Adrenal gland (tissue), 12 donors: ENCODE measurements around the gene CCL24. TPM values are rescaled to one million over a fixed set of nuclear protein-coding genes. Genes with fewer than 3 reads are reported as not detected.

Source experiments
- DNase-seq, 7 donors: peaks; one replicate each; pipeline ENCODE4 v3.0.0-alpha.2; 2019 to 2020
- H3K27ac ChIP-seq, 5 donors: fragments of 200-600 bp; sonication (generic) in 4 of 5; 1 replicate in 3 of 5; 2 replicates in 2 of 5; pipeline versions ENCODE4 v1.5.1 to v1.8.0; 2016 to 2020; ENCODE audit warnings: mild to moderate bottlenecking in 1 of 5
- H3K27me3 ChIP-seq: fragments of 200-600 bp; 2 replicates; pipeline ENCODE4 v1.8.0; 2021
- H3K36me3 ChIP-seq, 2 donors: fragments of 200-600 bp; replicated peaks in 1 of 2; 1 replicate in 1 of 2; 2 replicates in 1 of 2; pipeline versions ENCODE4 v1.5.1 to v1.8.0; 2018 to 2022
- H3K4me1 ChIP-seq, 2 donors: fragments of 200-600 bp; replicated peaks in 1 of 2; 1 replicate in 1 of 2; 2 replicates in 1 of 2; pipeline versions ENCODE4 v1.5.1 to v1.8.0; 2018 to 2021
- H3K4me3 ChIP-seq, 4 donors: fragments of 200-600 bp; sonication (generic) in 3 of 4; one replicate each; pipeline ENCODE4 v1.5.1; 2016 to 2018
- H3K9me3 ChIP-seq, 3 donors: fragments of 200-600 bp; sonication (generic) in 1 of 3; replicated peaks in 1 of 3; 1 replicate in 2 of 3; 2 replicates in 1 of 3; pipeline versions ENCODE4 v1.5.1 to v1.8.0; 2016 to 2021
- CTCF ChIP-seq, 6 experiments: fragments of 450-650 bp in 4 of 6; fragments of 200-600 bp in 2 of 6; sonication (generic) in 1 of 6; IDR thresholded peaks; 1 replicate in 5 of 6; 2 replicates in 1 of 6; pipeline versions ENCODE4 v1.5.1 to v1.8.0; 2016 to 2021; ENCODE audit warnings: antibody characterized with exemption in 6 of 6, mild to moderate bottlenecking in 2 of 6, moderate library complexity in 1 of 6
- POLR2A ChIP-seq, 2 donors: fragments of 450-650 bp; IDR thresholded peaks; one replicate each; pipeline ENCODE4 v1.6.1; 2017; ENCODE audit warnings: antibody characterized with exemption in 2 of 2, mild to moderate bottlenecking in 2 of 2, moderate library complexity in 1 of 2
- WGBS, 4 donors: extraction: QIAGEN DNeasy Blood & Tissue Kit in 2 of 4; methylation state at CpG; one replicate each; pipeline versions ENCODE4 v1.1.5 to v1.1.7; 2013 to 2017; 5-methylcytosine and 5-hydroxymethylcytosine counted together
- intact Hi-C, 2 donors: fragments of 100-400 bp; cut with DNase I; formaldehyde crosslinking; loops; one replicate each; pipeline versions ENCODE4 v1.14.1 to v1.15.0; 2022 to 2023
- polyA plus RNA-seq, 3 donors: library from polyadenylated mRNA; stranded (reverse); fragments of 200-250 nt in 2 of 3; fragments of 350-450 nt in 1 of 3; fragmentation: Illumina TruSeq in 1 of 3; extraction: RNeasy Lipid Tissue Mini Kit (QIAGEN cat#74804) in 1 of 3; gene quantifications; one replicate each; pipeline ENCODE4 v1.2.3, GENCODE V29; 2013 to 2014
- total RNA-seq, 9 donors: library from RNA; depleted of rRNA in 4 of 9; stranded (reverse); fragments of >200 nt in 4 of 9; fragments of 120-200 nt in 1 of 9; fragmentation: NEBNext Ultra II Directional in 1 of 9; extraction: Animal tissue kit (Norgen Biotek cat#: 25700) in 1 of 9; gene quantifications; one replicate each; pipeline versions ENCODE4 v1.1.0 to v1.2.4, GENCODE V29; 2013 to 2023
- donor health status: healthy with polysubstance abuse.
- donor health status: Bipolar disorder and iron deficiency.
- donor health status: DM: yes; HTN: yes; CAD: no.
- donor health status: DM: no; HTN: no; CAD: no.
- donor health status: DM: no; HTN: no; CAD: no.
- donor health status: DM: yes; HTN: yes; CAD: no.

Gene CCL24
- total and polyA plus RNA-seq, 12 donors, result 0.64 to 4.0 (median 1.5) TPM; not detected in 8

- WGBS, 4 donors, result 94 to 97% (median 95%) methylated on average over 4 of the region's 4 CpGs
- Histone ChIP-seq H3K4me3 (no peak overlapping the region), H3K9me3 (peaks cover 0 to 12% (median 0%) of the 10 kb centered on the region in 3 donors), H3K4me1 (no peaks in the 10 kb centered on the region), H3K27me3 (no peaks in the 10 kb centered on the region), H3K27ac (no peak overlapping the region), H3K36me3 (no peaks in the 10 kb centered on the region)
- TF ChIP-seq POLR2A (IDR thresholded peaks at IDR 0.05) (no peak), CTCF (IDR thresholded peaks at IDR 0.05) (no peak)
- intact Hi-C loops, result no loop called here
- DNase-seq, result no peak
Observed at GRCh38 chr7:75806560-75807307, 6.9 kb downstream of the CCL24 start.

DNA sequence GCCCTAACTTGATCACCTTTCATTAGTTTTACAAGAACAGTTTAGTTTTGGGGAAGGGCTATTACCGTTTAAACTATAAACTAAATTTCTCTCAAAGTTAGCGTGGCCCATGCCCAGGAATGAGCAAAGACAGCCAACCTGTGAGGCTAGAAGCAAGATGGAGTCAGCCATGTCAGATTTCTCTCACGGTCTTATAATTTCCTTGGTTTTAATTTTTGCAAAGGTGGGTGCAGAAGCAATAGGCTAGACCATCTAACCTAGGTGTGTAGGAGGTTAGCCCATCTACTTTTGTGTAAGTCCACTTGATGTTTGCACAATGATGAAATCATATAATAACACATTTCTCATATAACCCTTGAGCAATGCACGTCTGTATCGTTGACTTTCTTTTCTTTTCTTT lies 8.9 kb downstream of the CCL24 start:
- TF ChIP-seq CTCF (IDR thresholded peaks at IDR 0.05) (no peak), POLR2A (IDR thresholded peaks at IDR 0.05) (no peak)
- intact Hi-C loops, result no loop called here
- no peaks in the 10 kb centered on the region for H3K36me3 ChIP-seq
- 75 to 90% (median 77%) methylated on average over 5 of the region's 5 CpGs for WGBS, 4 donors
- H3K4me1 ChIP-seq, result no peaks in the 10 kb centered on the region
- H3K27me3 ChIP-seq, result no peaks in the 10 kb centered on the region
- H3K27ac ChIP-seq, result no peak overlapping the region
- no peak for DNase-seq
- H3K9me3 ChIP-seq, result peaks cover 0 to 12% (median 0%) of the 10 kb centered on the region in 3 donors
- H3K4me3 ChIP-seq, result no peak overlapping the region

GRCh38 chr7:75804004-75804403 lies 9.6 kb downstream of the CCL24 start:
- Histone ChIP-seq H3K4me1 (no peaks in the 10 kb centered on the region), H3K4me3 (no peak overlapping the region), H3K27me3 (no peaks in the 10 kb centered on the region), H3K36me3 (no peaks in the 10 kb centered on the region), H3K27ac (no peak overlapping the region), H3K9me3 (peaks cover 0 to 12% (median 0%) of the 10 kb centered on the region in 3 donors)
- DNase-seq, result no peak
- intact Hi-C loops, result no loop called here
- 90 to 100% (median 94%) methylated on average over 2 of the region's 2 CpGs for WGBS, 4 donors
- TF ChIP-seq CTCF (IDR thresholded peaks at IDR 0.05), result no peak
- no peak for TF ChIP-seq POLR2A (IDR thresholded peaks at IDR 0.05)

DNA sequence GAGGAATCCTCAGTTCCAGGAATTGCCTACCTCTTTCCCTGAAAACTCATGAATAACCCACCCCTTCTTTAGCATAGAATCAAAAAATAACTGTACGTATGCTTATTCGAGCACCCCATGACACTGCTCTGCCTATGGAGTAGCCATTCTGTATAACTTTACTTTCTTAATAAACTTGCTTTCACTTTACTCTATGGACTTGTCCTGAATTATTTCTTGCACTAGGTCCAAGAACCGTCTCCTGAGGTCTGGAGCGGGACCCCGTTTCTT lies 11.1 kb downstream of the CCL24 start:
- intact Hi-C loops, result no loop called here
- DNase-seq, result no peak
- H3K4me1 ChIP-seq, result peaks cover 0 to 10% of the 10 kb centered on the region in 2 donors
- H3K27me3 ChIP-seq, result no peaks in the 10 kb centered on the region
- WGBS, 4 donors, result 92 to 94% (median 93%) methylated on average over 5 of the region's 5 CpGs
- no peaks in the 10 kb centered on the region for H3K36me3 ChIP-seq
- H3K27ac ChIP-seq, result no peak overlapping the region
- H3K9me3 ChIP-seq, result peaks cover 0 to 12% (median 0%) of the 10 kb centered on the region in 3 donors
- TF ChIP-seq POLR2A (IDR thresholded peaks at IDR 0.05) (no peak), CTCF (IDR thresholded peaks at IDR 0.05) (no peak)
- H3K4me3 ChIP-seq, result no peak overlapping the region
